DMS114 treated with DMSO at 0.1 percent for 48 hours (cell line): ENCODE results near the gene VPS25.
"Not testable (repeated sequence)": the region's sequence is repeated elsewhere in the genome, so short reads cannot be mapped to it uniquely, and the experiment has no call there.

Source experiments
- DNase-seq: peaks from one replicate; lab custom pipeline; 2025; ENCODE audit not compliant: unreplicated experiment; lab: John Stamatoyannopoulos, UW

VPS25 gene

GRCh38 chr17:42768006-42768405, 5.2 kb upstream of the VPS25 start:
- not testable (repeated sequence) for DNase-seq

- DNase-seq = not testable (repeated sequence)
These were observed 3.3 kb upstream of the VPS25 start for GRCh38 chr17:42769964-42770363.

- DNase-seq = no peak
These were observed 332 bp upstream of the VPS25 start for GRCh38 chr17:42772945-42773289.

- no peak for DNase-seq
These were observed 957 bp downstream of the VPS25 start for GRCh38 chr17:42774066-42774745.

- no peak for DNase-seq
These were observed 2.4 kb downstream of the VPS25 start for GRCh38 chr17:42775534-42776098.

- no peak for DNase-seq
These were observed 5.3 kb downstream of the VPS25 start for GRCh38 chr17:42778570-42778969.

GRCh38 chr17:42779304-42779935, 6.2 kb downstream of the VPS25 start:
- no peak for DNase-seq

- no peak for DNase-seq
These were observed 6.9 kb downstream of the VPS25 start, which contains the start of gene WNK4 for GRCh38 chr17:42779936-42780850. WNK4 (plus strand) TSS chr17:42780610; CDS start chr17:42780699, 89 bp downstream.

- no peak for DNase-seq
These were observed 7.8 kb downstream of the VPS25 start for GRCh38 chr17:42780851-42781638.

- DNase-seq = no peak
These were observed 8.5 kb downstream of the VPS25 start for GRCh38 chr17:42781639-42782165.

- DNase-seq = no peak
These were observed 9.2 kb downstream of the VPS25 start for GRCh38 chr17:42782166-42783061.

- DNase-seq = no peak
These were observed 10.0 kb downstream of the VPS25 start for GRCh38 chr17:42783062-42783790.

GRCh38 chr17:42783791-42784138, 10.5 kb downstream of the VPS25 start:
- no peak for DNase-seq

- no peak for DNase-seq
These were observed 11.2 kb downstream of the VPS25 start for GRCh38 chr17:42784409-42784808.

- DNase-seq = no peak
These were observed 11.8 kb downstream of the VPS25 start for GRCh38 chr17:42784811-42785592.

- no peak for DNase-seq
These were observed 14.0 kb downstream of the VPS25 start for GRCh38 chr17:42787266-42787665.

- no peak for DNase-seq
These were observed 18.7 kb downstream of the VPS25 start for GRCh38 chr17:42791948-42792347.

- no peak for DNase-seq
These were observed 19.3 kb downstream of the VPS25 start for GRCh38 chr17:42792545-42792944.
